RCC 7860 (cell line): ENCODE results near the gene NPTXR.

Source experiments
- DNase-seq: peaks from one replicate; pipeline ENCODE4 v3.0.0-alpha.2; 2015; ENCODE audit warnings: low spot score
- FAIRE-seq: peaks from 2 replicates; lab custom pipeline; 2012; peaks lifted over from hg19 to GRCh38; lab: Jason Lieb, UNC

Gene NPTXR

DNA sequence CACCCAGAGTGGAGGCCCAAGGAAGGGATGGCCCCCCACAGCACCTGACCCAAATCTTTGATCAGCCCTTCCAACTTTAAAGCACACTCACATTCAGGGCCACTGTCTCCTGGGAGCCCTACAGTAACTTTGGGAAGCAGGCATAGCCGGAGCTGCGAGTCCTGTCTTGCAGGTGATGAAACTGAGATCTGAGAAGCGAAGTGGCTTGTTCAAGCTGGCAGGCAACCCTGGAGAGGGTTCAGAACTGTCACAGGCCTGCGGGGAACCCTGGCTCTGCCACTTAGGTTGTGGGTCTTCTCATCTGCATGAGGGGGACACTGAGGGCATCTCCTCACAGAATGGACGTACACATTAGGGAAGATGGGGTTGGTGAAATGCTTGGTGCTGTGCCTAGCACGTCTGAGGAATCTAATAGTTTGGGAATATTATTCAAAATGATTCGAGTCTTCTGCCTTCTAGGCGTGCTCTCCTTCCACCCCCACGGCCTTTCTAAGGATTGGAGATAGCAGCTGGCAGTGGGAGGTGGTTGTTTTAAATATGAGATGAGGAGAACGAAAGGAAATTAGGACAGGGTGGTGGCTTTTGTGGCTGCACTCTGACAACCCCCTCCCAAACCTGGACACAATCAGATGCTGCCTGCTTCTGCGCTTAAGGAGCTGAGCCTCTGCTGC lies 69.2 kb downstream of the NPTXR start:
- DNase-seq, result no peak
- no peak for FAIRE-seq

DNA sequence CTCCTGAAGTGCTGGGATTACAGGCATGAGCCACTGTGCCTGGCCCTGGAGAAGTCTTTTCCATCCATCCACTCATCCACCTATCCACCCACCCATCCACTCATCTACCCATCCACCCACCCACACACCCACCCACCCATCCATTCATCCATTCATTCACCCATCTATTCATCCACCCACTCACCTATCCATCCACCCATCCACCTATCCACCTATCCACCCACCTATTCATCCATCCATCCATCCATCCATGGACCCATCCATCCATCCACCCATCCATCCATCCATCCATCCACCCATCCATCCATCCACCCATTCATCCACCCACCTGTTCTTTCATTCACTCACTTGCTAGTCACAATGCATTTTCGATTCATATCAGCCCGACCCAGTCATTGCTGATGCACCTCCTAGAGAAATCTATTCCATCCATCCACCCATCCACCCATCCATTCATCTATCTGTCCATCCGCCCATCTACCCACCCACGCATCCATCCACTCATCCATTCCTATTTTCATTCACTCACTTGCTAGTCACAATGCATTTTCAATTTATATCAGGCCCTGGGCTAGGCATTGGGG lies 70.4 kb downstream of the NPTXR start:
- no peak for DNase-seq
- no peak for FAIRE-seq

DNA sequence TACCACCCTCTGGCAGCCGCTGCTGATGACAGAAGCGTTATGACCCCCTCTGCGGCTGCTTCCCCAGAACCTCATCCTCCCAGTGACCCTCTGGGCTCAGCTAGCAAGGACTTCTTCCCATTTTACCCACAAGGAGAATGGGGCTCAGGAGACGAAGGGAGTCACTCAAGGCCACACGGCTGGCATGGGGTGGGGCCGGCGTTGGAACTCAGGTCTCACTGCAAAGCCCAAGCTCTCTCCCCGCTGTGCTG lies 71.3 kb downstream of the NPTXR start:
- no peak for DNase-seq
- no peak for FAIRE-seq

DNA sequence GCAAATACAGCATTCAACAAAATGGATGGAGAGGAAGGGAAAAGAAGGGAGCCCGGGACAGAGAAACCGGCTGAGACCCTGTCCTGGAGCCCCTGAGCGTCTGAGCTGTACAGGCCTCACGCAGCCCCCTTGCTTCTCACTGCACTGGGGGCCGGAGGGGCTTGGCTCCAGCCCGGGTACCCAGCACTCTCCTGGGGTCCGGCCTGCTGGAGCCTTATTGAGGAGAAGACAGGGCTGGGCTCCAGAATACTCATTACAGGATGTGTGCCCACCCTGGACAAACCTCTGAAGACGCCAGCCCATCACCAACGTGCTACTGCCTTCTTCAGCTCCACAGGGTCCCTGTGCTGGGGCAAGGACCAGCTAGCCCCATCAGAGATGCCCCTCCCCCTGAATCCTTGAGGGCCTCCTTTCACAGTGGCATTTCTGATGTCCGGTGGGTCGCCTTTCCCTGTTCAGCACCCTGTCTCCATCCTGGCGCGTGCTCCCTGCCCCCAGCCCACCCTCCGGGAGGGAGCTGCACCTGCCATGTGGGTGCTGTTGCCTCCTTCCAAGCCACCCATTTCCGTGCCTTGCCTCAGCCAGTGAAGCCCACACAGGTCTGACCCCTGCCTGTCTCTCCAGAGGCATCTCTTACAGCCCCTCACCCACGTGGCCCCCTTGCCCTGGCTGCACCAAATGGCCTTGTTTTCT lies 73.4 kb downstream of the NPTXR start:
- no peak for FAIRE-seq
- no peak for DNase-seq
